SK-N-SH treated with all-trans-retinoic acid at 6 μM for 48 hours (cell line): ENCODE data around the gene TNS1.
A peak's percentile ranks its signal among the peaks of the same experiment; 100 is the strongest.

Experiments
- ATAC-seq: fragments of 200-7000 bp; cut with Tn5 transposase; 3 replicates; pipeline ENCODE4 v1.9.1; 2020; ENCODE audit warnings: mild to moderate bottlenecking, moderate library complexity
- ARNTL ChIP-seq: fragments of 450-650 bp; formaldehyde crosslinking; IDR thresholded peaks from 2 replicates; pipeline ENCODE4 v1.5.0; 2020; ENCODE audit warnings: low read depth, mild to moderate bottlenecking, moderate library complexity, borderline replicate concordance
- BACH2 ChIP-seq: fragments of 250-450 bp; sonication (Bioruptor Pico); IDR thresholded peaks from 2 replicates; pipeline ENCODE4 v1.9.0; 2021; ENCODE audit warnings: mild to moderate bottlenecking, borderline replicate concordance
- CSDC2 ChIP-seq: fragments of 250-450 bp; sonication (Bioruptor Pico); IDR thresholded peaks from 2 replicates; pipeline ENCODE4 v1.5.0; 2020; ENCODE audit warnings: mild to moderate bottlenecking, moderate library complexity
- ESRRG ChIP-seq: fragments of 250-450 bp; sonication (Bioruptor Pico); IDR thresholded peaks from 2 replicates; pipeline ENCODE4 v1.6.1; 2021; ENCODE audit warnings: mild to moderate bottlenecking
- GLIS3 ChIP-seq: fragments of 250-450 bp; sonication (Bioruptor Pico); IDR thresholded peaks from 2 replicates; pipeline ENCODE4 v1.5.0; 2020; ENCODE audit warnings: mild to moderate bottlenecking, moderate library complexity
- ISL1 ChIP-seq: fragments of 250-450 bp; sonication (Bioruptor Pico); IDR thresholded peaks from 2 replicates; pipeline ENCODE4 v2.1.2; 2022; ENCODE audit warnings: mild to moderate bottlenecking, moderate library complexity
- OSR1 ChIP-seq: fragments of 250-450 bp; sonication (Bioruptor Pico); IDR thresholded peaks from 2 replicates; pipeline ENCODE4 v1.8.0; 2022; ENCODE audit warnings: moderate library complexity, mild to moderate bottlenecking, inconsistent platforms
- PPARA ChIP-seq: fragments of 250-450 bp; sonication (Bioruptor Pico); IDR thresholded peaks from 2 replicates; pipeline ENCODE4 v1.5.0; 2020; ENCODE audit warnings: mild to moderate bottlenecking, borderline replicate concordance
- RARB ChIP-seq: fragments of 250-450 bp; sonication (Bioruptor Pico); IDR thresholded peaks from 2 replicates; pipeline ENCODE4 v1.8.0; 2021; ENCODE audit warnings: mild to moderate bottlenecking, moderate library complexity
- SNAI2 ChIP-seq: fragments of 250-450 bp; sonication (Bioruptor Pico); IDR thresholded peaks from 2 replicates; pipeline ENCODE4 v1.5.0; 2020; ENCODE audit warnings: mild to moderate bottlenecking, moderate library complexity
- TCF4 ChIP-seq: fragments of 250-450 bp; sonication (Bioruptor Pico); IDR thresholded peaks from 2 replicates; pipeline ENCODE4 v1.8.0; 2021; ENCODE audit warnings: mild to moderate bottlenecking, moderate library complexity, borderline replicate concordance
- TOX ChIP-seq: fragments of 250-450 bp; sonication (Bioruptor Pico); IDR thresholded peaks from 2 replicates; pipeline ENCODE4 v1.8.0; 2021; ENCODE audit warnings: mild to moderate bottlenecking, moderate library complexity, borderline replicate concordance
- ZC3H10 ChIP-seq: fragments of 250-450 bp; sonication (Bioruptor Pico); IDR thresholded peaks from 2 replicates; pipeline ENCODE4 v1.5.1; 2021; ENCODE audit warnings: mild to moderate bottlenecking, moderate library complexity
- ZFP3 ChIP-seq: fragments of 250-450 bp; sonication (Bioruptor Pico); IDR thresholded peaks from 2 replicates; pipeline ENCODE4 v1.5.0; 2020; ENCODE audit warnings: mild to moderate bottlenecking, moderate library complexity
- ZFP30 ChIP-seq: fragments of 450-650 bp; formaldehyde crosslinking; IDR thresholded peaks from 2 replicates; pipeline ENCODE4 v1.5.0; 2022; ENCODE audit warnings: mild to moderate bottlenecking, moderate library complexity
- ZNF565 ChIP-seq: fragments of 450-650 bp; formaldehyde crosslinking; conservative IDR thresholded peaks from 2 replicates; pipeline ENCODE4 v1.5.0; 2020; ENCODE audit warnings: low read depth, mild to moderate bottlenecking, moderate library complexity
- ZNF70 ChIP-seq: fragments of 450-650 bp; formaldehyde crosslinking; IDR thresholded peaks from 2 replicates; pipeline ENCODE4 v1.5.0; 2020; ENCODE audit warnings: mild to moderate bottlenecking, moderate library complexity
- ZNF8 ChIP-seq: fragments of 450-650 bp; formaldehyde crosslinking; IDR thresholded peaks from 2 replicates; pipeline ENCODE4 v1.5.0; 2020; ENCODE audit warnings: mild to moderate bottlenecking, moderate library complexity
- TF ChIP-seq, protein P1 (sequence below): fragments of 250-450 bp; sonication (Bioruptor Pico); IDR thresholded peaks from 2 replicates; pipeline ENCODE4 v1.5.1; 2021; ENCODE audit warnings: mild to moderate bottlenecking, moderate library complexity
- TF ChIP-seq, protein P2 (sequence below): fragments of 250-450 bp; sonication (Bioruptor Pico); IDR thresholded peaks from 2 replicates; pipeline ENCODE4 v1.5.1; 2020; ENCODE audit warnings: low read depth, mild to moderate bottlenecking, moderate library complexity
- TF ChIP-seq, protein P3 (sequence below): fragments of 250-450 bp; sonication (Bioruptor Pico); IDR thresholded peaks from 2 replicates; pipeline ENCODE4 v1.5.0; 2020; ENCODE audit warnings: mild to moderate bottlenecking, moderate library complexity
- TF ChIP-seq, protein P4 (sequence below): fragments of 250-450 bp; sonication (Bioruptor Pico); IDR thresholded peaks from 2 replicates; pipeline ENCODE4 v1.8.0; 2021; ENCODE audit warnings: low read depth, mild to moderate bottlenecking, moderate library complexity, borderline replicate concordance
- TF ChIP-seq, protein P5 (sequence below): fragments of 250-450 bp; sonication (Bioruptor Pico); IDR thresholded peaks from 2 replicates; pipeline ENCODE4 v1.8.0; 2020; ENCODE audit warnings: mild to moderate bottlenecking, moderate library complexity, borderline replicate concordance

TNS1 gene

DNA sequence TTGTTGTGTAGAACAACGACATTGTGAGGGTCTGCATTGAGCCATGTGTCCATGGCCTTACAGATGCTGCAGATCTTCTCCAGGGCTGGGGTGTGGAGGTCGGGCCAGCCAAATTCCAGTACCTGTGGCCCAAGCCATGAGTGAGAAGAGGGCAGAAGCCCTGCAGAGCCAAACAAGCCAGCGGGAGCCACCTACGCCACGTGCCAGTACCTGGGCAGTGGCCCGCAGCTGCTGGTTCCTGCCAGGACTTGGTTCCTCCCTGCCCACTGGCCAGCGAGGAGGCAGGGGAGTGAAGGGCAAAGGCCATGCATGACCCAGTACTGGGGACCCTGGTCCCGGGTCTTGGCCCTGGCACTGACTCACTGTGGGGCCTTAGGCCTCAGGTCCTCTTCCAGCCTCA is 109.4 kb downstream of the TNS1 start:
- no peak for TF ChIP-seq ZFP3 (CRISPR knock-in tag)
- no peak for TF ChIP-seq RARB (CRISPR knock-in tag)
- TF ChIP-seq SNAI2 = no peak
- no peak for TF ChIP-seq ISL1 (CRISPR knock-in tag)
- TF ChIP-seq CSDC2 (CRISPR knock-in tag) = no peak
- no peak for TF ChIP-seq BACH2 (CRISPR knock-in tag)
- no peak for ATAC-seq

DNA sequence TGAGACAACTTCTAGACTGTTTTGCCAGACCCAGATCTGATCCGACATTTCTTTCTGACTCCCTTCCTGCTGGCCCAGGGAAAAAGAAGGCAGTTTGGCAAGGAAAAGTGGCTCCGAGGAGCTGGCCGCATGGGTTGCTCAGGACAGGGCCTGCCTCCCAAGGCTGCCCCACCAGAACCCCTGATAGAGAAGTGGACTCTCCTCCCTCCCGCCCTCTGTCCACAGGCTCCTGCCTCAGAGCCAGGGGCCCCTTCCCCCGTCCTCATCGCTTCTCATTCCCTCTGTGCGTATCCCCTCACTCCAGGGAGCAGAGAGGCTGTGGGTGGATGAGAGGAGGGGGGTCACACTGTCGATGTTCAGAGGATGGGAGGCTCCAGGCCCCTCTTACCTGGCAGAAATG is 110.2 kb downstream of the TNS1 start:
- TF ChIP-seq ZFP30 (CRISPR knock-in tag) (no peak), BACH2 (CRISPR knock-in tag) (no peak), ZNF565 (CRISPR knock-in tag) (no peak), TCF4 (CRISPR knock-in tag) (no peak), ARNTL (CRISPR knock-in tag) (no peak), ISL1 (CRISPR knock-in tag) (no peak), ZNF70 (no peak), PPARA (no peak), ESRRG (CRISPR knock-in tag) (no peak), ZC3H10 (CRISPR knock-in tag) (no peak), ZNF8 (CRISPR knock-in tag) (no peak), GLIS3 (CRISPR knock-in tag) (no peak), CSDC2 (CRISPR knock-in tag) (no peak), RARB (CRISPR knock-in tag) (no peak), ZFP3 (CRISPR knock-in tag) (no peak), OSR1 (CRISPR knock-in tag) (no peak)
- TF ChIP-seq, protein P1, sequence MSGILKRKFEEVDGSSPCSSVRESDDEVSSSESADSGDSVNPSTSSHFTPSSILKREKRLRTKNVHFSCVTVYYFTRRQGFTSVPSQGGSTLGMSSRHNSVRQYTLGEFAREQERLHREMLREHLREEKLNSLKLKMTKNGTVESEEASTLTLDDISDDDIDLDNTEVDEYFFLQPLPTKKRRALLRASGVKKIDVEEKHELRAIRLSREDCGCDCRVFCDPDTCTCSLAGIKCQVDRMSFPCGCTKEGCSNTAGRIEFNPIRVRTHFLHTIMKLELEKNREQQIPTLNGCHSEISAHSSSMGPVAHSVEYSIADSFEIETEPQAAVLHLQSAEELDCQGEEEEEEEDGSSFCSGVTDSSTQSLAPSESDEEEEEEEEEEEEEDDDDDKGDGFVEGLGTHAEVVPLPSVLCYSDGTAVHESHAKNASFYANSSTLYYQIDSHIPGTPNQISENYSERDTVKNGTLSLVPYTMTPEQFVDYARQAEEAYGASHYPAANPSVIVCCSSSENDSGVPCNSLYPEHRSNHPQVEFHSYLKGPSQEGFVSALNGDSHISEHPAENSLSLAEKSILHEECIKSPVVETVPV (CRISPR knock-in tag) = no peak
- TF ChIP-seq, protein P2, sequence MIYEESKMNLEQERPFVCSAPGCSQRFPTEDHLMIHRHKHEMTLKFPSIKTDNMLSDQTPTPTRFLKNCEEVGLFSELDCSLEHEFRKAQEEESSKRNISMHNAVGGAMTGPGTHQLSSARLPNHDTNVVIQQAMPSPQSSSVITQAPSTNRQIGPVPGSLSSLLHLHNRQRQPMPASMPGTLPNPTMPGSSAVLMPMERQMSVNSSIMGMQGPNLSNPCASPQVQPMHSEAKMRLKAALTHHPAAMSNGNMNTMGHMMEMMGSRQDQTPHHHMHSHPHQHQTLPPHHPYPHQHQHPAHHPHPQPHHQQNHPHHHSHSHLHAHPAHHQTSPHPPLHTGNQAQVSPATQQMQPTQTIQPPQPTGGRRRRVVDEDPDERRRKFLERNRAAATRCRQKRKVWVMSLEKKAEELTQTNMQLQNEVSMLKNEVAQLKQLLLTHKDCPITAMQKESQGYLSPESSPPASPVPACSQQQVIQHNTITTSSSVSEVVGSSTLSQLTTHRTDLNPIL (CRISPR knock-in tag) = no peak
- TF ChIP-seq, protein P3, sequence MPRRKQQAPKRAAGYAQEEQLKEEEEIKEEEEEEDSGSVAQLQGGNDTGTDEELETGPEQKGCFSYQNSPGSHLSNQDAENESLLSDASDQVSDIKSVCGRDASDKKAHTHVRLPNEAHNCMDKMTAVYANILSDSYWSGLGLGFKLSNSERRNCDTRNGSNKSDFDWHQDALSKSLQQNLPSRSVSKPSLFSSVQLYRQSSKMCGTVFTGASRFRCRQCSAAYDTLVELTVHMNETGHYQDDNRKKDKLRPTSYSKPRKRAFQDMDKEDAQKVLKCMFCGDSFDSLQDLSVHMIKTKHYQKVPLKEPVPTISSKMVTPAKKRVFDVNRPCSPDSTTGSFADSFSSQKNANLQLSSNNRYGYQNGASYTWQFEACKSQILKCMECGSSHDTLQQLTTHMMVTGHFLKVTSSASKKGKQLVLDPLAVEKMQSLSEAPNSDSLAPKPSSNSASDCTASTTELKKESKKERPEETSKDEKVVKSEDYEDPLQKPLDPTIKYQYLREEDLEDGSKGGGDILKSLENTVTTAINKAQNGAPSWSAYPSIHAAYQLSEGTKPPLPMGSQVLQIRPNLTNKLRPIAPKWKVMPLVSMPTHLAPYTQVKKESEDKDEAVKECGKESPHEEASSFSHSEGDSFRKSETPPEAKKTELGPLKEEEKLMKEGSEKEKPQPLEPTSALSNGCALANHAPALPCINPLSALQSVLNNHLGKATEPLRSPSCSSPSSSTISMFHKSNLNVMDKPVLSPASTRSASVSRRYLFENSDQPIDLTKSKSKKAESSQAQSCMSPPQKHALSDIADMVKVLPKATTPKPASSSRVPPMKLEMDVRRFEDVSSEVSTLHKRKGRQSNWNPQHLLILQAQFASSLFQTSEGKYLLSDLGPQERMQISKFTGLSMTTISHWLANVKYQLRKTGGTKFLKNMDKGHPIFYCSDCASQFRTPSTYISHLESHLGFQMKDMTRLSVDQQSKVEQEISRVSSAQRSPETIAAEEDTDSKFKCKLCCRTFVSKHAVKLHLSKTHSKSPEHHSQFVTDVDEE = no peak
- ATAC-seq = no peak

DNA sequence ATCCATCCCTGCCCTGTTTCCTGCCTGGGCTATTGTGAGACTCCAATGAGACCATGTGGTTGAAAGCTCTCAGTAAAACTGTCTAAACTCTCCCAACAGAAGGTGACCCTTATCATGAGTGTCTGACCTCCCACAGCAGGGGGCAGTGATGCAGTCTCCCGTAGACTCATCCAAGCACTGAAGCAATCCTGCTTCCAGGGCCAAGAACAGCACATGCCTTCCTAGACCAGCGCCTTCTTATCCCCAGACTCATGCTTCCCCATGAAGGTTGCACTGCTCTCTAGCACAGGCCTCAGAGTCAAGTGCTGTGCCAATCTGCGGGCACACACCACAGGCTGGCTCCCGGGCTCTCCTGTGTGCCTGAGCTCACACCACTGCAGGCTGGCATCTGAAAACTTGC is 112.3 kb downstream of the TNS1 start:
- TF ChIP-seq TOX (CRISPR knock-in tag) = no peak
- peak; percentile 22; the same call in 2 of the 3 replicates for ATAC-seq

DNA sequence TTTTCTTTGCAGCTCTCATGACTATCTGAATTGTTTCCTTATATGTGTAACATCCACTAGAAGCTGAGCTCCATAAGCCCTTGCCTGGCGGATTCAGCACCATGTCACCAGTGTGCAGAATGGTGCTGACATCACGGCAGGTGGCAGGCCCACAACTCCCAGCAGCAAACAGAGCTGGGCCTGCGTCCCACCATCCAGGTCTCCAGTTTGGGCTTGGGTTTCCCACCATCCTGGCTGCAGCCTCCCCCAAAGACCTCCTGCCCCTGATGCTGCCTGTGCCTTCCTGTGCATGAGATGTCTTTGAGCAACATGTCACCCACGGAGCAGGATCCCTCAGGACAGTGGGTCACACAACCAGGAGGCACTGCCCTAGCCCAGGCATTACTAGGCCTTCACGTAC is 113.1 kb downstream of the TNS1 start:
- TF ChIP-seq, protein P1 (CRISPR knock-in tag) = no peak
- TF ChIP-seq OSR1 (CRISPR knock-in tag) = no peak
- TF ChIP-seq ZNF70 = no peak
- TF ChIP-seq ARNTL (CRISPR knock-in tag) = no peak
- TF ChIP-seq ZFP3 (CRISPR knock-in tag) = no peak
- TF ChIP-seq, protein P4, sequence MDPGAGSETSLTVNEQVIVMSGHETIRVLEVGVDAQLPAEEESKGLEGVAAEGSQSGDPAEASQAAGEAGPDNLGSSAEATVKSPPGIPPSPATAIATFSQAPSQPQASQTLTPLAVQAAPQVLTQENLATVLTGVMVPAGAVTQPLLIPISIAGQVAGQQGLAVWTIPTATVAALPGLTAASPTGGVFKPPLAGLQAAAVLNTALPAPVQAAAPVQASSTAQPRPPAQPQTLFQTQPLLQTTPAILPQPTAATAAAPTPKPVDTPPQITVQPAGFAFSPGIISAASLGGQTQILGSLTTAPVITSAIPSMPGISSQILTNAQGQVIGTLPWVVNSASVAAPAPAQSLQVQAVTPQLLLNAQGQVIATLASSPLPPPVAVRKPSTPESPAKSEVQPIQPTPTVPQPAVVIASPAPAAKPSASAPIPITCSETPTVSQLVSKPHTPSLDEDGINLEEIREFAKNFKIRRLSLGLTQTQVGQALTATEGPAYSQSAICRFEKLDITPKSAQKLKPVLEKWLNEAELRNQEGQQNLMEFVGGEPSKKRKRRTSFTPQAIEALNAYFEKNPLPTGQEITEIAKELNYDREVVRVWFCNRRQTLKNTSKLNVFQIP = no peak
- TF ChIP-seq ZNF8 (CRISPR knock-in tag) = no peak
- no peak for TF ChIP-seq BACH2 (CRISPR knock-in tag)
- no peak for TF ChIP-seq GLIS3 (CRISPR knock-in tag)
- TF ChIP-seq ESRRG (CRISPR knock-in tag) = no peak
- TF ChIP-seq, protein P5, sequence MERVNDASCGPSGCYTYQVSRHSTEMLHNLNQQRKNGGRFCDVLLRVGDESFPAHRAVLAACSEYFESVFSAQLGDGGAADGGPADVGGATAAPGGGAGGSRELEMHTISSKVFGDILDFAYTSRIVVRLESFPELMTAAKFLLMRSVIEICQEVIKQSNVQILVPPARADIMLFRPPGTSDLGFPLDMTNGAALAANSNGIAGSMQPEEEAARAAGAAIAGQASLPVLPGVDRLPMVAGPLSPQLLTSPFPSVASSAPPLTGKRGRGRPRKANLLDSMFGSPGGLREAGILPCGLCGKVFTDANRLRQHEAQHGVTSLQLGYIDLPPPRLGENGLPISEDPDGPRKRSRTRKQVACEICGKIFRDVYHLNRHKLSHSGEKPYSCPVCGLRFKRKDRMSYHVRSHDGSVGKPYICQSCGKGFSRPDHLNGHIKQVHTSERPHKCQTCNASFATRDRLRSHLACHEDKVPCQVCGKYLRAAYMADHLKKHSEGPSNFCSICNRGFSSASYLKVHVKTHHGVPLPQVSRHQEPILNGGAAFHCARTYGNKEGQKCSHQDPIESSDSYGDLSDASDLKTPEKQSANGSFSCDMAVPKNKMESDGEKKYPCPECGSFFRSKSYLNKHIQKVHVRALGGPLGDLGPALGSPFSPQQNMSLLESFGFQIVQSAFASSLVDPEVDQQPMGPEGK = no peak
- TF ChIP-seq, protein P2 (CRISPR knock-in tag) = no peak
- ATAC-seq = no peak
